ENCODE measurements around the gene SMCR8. TPM values are rescaled to one million over a fixed set of nuclear protein-coding genes. Genes with fewer than 3 reads are reported as not detected.

The SMCR8 gene
- total and polyA plus RNA-seq, 2 of the 8 experiments (the other 6 are each of a cell fraction or from before 2014, with no cell fraction given): 6.9 to 18.5 TPM

DNA sequence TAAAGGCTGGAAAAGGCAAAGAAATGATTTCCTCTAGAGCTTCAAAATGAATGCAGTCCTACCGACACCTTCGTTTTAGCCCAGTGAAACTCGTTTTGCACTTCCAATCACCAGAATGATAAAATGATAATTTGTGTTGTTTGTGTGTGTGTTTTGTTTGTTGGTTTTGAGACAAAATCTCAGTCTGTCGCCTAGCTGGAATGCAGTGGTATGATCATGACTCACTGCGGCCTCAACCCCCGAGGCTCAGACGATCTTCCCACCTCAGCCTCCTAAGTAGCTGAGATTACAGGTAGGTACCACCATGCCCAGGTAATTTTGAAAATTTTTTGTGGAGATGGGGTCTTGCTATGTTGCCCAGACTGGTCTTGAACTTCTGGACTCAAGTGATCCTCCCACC lies 59.1 kb downstream of the SMCR8 start:
- no peak overlapping the region for H2BK120ac ChIP-seq (replicated peaks; ENCODE audit: low read depth, low read length)
- H3K4ac ChIP-seq (replicated peaks; ENCODE audit: insufficient read length, low read depth, low read length): no peak overlapping the region
- H3K9me3 ChIP-seq (ENCODE audit: insufficient read depth in 2 of 2, low read depth in 1 of 2, low read length in 1 of 2): peaks cover 0 to 5% of the 10 kb centered on the region in 2 experiments; a peak in 1 of 4 replicates
- no peak overlapping the region for H3K9ac ChIP-seq (replicated peaks in 1 of 4; ENCODE audit: extremely low read depth in 1 of 4, low read depth in 3 of 4, low read length in 3 of 4)
- no peak overlapping the region for H2BK5ac ChIP-seq (ENCODE audit: low read depth, low read length)
- H3K27ac ChIP-seq (ENCODE audit: low read depth, low read length): no peak overlapping the region
- no peak overlapping the region for H2AFZ ChIP-seq (ENCODE audit: low read length)
- H3K4me3 ChIP-seq (ENCODE audit: extremely low read depth in 1 of 4, insufficient read depth in 2 of 4, low read depth in 3 of 4, low read length in 4 of 4): no peak overlapping the region
- no peak overlapping the region for H3K18ac ChIP-seq (ENCODE audit: extremely low read depth, low read length)
- FAIRE-seq: no peak
- H3K27me3 ChIP-seq (replicated peaks in 1 of 4; ENCODE audit: control insufficient read depth in 3 of 4, extremely low read depth in 1 of 4, insufficient read depth in 3 of 4, low read length in 3 of 4): no peaks in the 10 kb centered on the region
- no peak overlapping the region for H2BK15ac ChIP-seq (ENCODE audit: low read length)
- H3K79me1 ChIP-seq (ENCODE audit: low read depth, low read length): no peaks in the 10 kb centered on the region
- no peaks in the 10 kb centered on the region for H3K4me1 ChIP-seq (replicated peaks in 1 of 4; ENCODE audit: control insufficient read depth in 3 of 4, insufficient read depth in 4 of 4, low read length in 3 of 4)
- H4K20me1 ChIP-seq (replicated peaks in 1 of 2; ENCODE audit: control insufficient read depth in 1 of 2, insufficient read depth in 2 of 2, low read length in 2 of 2): no peaks in the 10 kb centered on the region
- no peak overlapping the region for H4K91ac ChIP-seq (replicated peaks; ENCODE audit: insufficient read length, low read length)
- no peak overlapping the region for H2BK12ac ChIP-seq (ENCODE audit: low read depth, low read length)
- no peaks in the 10 kb centered on the region for H3K36me3 ChIP-seq (ENCODE audit: control insufficient read depth in 2 of 4, insufficient read depth in 4 of 4, low read length in 3 of 4)
- H3K14ac ChIP-seq (ENCODE audit: insufficient read length): no peak overlapping the region
- H4K5ac ChIP-seq (ENCODE audit: insufficient read length, low read depth, low read length): no peak overlapping the region
- H3K23ac ChIP-seq (ENCODE audit: insufficient read length): no peak overlapping the region
- H2BK20ac ChIP-seq (ENCODE audit: low read length): no peak overlapping the region
- 91% methylated on average over 7 of the region's 7 CpGs; no CpG with 5 or more reads in 1 of the 2 experiments for WGBS, 2 experiments (ENCODE audit: extremely low coverage in 1 of 2, insufficient coverage in 1 of 2, insufficient read length in 1 of 2, insufficient replicate concordance in 2 of 2, low coverage in 1 of 2, low lambda C conversion rate in 2 of 2, missing lambda C conversion rate in 1 of 2)
- no peaks in the 10 kb centered on the region for H3K79me2 ChIP-seq (ENCODE audit: control insufficient read depth in 1 of 2, insufficient read depth in 2 of 2, low read length in 2 of 2)
- POLR2A ChIA-PET (ENCODE audit: partially characterized antibody): interaction anchor here (1.3 kb wide), 1 partner anchor 9 kb away, joined by 3 read pairs; no protein-coding TSS in a partner anchor
- H3K56ac ChIP-seq (replicated peaks; ENCODE audit: insufficient read length, low read depth, low read length): no peak overlapping the region
- no peaks in the 10 kb centered on the region for H3K23me2 ChIP-seq (ENCODE audit: low read depth, low read length)
- no peak overlapping the region for H4K8ac ChIP-seq (ENCODE audit: extremely low read depth, insufficient read depth, low read length)
- CTCF ChIA-PET (ENCODE audit: partially characterized antibody): interaction anchor here (0.6 kb wide), 1 partner anchor 226 kb away, joined by 3 read pairs; no protein-coding TSS in a partner anchor
- H3K4me2 ChIP-seq (ENCODE audit: insufficient read depth in 1 of 2, low read depth in 2 of 2, low read length in 2 of 2): no peak overlapping the region
- H2AK5ac ChIP-seq (ENCODE audit: low read depth, low read length): no peak overlapping the region
- DNase-seq (ENCODE audit: low read depth in 1 of 2, low spot score in 2 of 2): no peak
- TF ChIP-seq SP2 (IDR thresholded peaks at IDR 0.05; ENCODE audit: low read length): no peak
- TF ChIP-seq RXRA (IDR thresholded peaks at IDR 0.05; ENCODE audit: insufficient read depth, low read depth, low read length): no peak
- TF ChIP-seq TAF1 (IDR thresholded peaks at IDR 0.05; ENCODE audit: low read depth, low read length): no peak
- no peak for TF ChIP-seq BRCA1 (IDR thresholded peaks at IDR 0.05; ENCODE audit: low read depth, low read length)
- no peak for TF ChIP-seq FOSL1 (IDR thresholded peaks at IDR 0.05; ENCODE audit: insufficient read depth, low read depth, low read length)
- TF ChIP-seq KDM4A (IDR thresholded peaks at IDR 0.05; ENCODE audit: low read depth, low read length, severe bottlenecking): no peak
- TF ChIP-seq SRF (IDR thresholded peaks at IDR 0.05; ENCODE audit: low read depth, low read length): no peak
- no peak for TF ChIP-seq RBBP5 (IDR thresholded peaks at IDR 0.05; ENCODE audit: borderline replicate concordance, low read depth, low read length)
- no peak for TF ChIP-seq ATF2 (IDR thresholded peaks at IDR 0.05; ENCODE audit: low read length)
- TF ChIP-seq NRF1 (IDR thresholded peaks at IDR 0.05; ENCODE audit: low read depth, low read length): no peak
- no peak for TF ChIP-seq JUN (IDR thresholded peaks at IDR 0.05; ENCODE audit: low read depth, low read length)
- no peak for TF ChIP-seq EGR1 (IDR thresholded peaks at IDR 0.05; ENCODE audit: borderline replicate concordance, low read depth, low read length)
- no peak for TF ChIP-seq SIRT6 (IDR thresholded peaks at IDR 0.05; ENCODE audit: low read length)
- no peak for TF ChIP-seq ASH2L (IDR thresholded peaks at IDR 0.05; ENCODE audit: low read length)
